Measurements from ENCODE around the gene KLC1.

Gene KLC1

DNA sequence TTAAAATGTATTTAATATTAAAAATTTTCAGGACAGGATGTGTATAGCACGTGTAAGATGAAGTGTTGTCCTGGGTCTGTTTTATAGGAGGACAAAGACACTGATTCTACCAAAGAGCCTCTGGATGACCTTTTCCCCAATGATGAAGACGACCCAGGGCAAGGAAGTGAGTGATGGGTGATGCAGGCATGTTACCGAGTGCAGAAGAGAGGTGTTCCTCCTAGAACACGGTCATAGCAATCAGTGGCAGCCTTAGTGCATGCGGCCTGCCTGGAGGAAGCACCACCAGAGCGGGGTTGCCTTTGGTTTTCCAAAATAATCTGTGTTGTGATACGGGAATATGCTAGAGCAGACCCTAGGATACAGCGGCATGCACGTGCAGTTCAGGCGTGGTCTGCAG is 33.0 kb downstream of the KLC1 start:
- TF ChIP-seq, protein P1, sequence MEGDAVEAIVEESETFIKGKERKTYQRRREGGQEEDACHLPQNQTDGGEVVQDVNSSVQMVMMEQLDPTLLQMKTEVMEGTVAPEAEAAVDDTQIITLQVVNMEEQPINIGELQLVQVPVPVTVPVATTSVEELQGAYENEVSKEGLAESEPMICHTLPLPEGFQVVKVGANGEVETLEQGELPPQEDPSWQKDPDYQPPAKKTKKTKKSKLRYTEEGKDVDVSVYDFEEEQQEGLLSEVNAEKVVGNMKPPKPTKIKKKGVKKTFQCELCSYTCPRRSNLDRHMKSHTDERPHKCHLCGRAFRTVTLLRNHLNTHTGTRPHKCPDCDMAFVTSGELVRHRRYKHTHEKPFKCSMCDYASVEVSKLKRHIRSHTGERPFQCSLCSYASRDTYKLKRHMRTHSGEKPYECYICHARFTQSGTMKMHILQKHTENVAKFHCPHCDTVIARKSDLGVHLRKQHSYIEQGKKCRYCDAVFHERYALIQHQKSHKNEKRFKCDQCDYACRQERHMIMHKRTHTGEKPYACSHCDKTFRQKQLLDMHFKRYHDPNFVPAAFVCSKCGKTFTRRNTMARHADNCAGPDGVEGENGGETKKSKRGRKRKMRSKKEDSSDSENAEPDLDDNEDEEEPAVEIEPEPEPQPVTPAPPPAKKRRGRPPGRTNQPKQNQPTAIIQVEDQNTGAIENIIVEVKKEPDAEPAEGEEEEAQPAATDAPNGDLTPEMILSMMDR (IDR thresholded peaks at IDR 0.05; ENCODE audit: extremely low read depth, missing control alignments), result no peak
- no peak for DNase-seq (ENCODE audit: low spot score)

DNA sequence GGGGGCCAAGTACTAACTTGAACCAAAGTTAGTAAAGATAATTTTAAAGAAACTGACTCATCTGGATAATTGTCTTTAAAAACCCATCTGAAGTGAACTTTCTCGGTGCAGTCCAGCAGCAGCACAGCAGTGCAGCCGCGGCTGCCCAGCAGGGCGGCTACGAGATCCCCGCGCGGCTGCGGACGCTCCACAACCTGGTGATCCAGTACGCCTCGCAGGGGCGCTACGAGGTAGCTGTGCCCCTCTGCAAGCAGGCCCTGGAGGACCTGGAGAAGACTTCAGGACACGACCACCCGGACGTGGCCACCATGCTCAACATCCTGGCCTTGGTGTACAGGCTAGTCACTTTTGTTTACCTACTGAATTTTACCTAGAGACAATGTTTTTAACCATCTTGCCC is 33.6 kb downstream of the KLC1 start:
- TF ChIP-seq, protein P1 (IDR thresholded peaks at IDR 0.05; ENCODE audit: extremely low read depth, missing control alignments), result no peak
- no peak for DNase-seq (ENCODE audit: low spot score)

DNA sequence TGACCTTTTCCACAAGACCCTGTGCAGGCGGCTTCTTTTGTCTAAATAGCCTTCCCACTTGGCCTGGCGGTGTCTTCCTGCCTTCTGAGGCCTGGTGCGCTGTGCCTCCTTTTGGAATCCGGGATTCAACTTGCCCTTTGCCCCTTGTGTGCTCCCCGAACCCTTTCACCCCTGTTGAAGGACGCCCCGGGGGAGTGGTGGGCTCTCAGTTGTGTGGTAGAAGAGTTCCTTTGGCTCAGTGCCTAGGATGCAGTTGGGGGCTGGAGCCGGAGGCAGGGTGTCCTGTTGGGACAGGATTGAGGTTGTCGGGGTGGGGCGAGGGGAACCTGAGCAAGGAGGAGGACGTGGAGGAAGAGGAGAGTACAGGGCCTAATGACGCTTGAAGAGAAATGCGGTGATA is 34.5 kb downstream of the KLC1 start:
- TF ChIP-seq, protein P1 (IDR thresholded peaks at IDR 0.05; ENCODE audit: extremely low read depth, missing control alignments), result no peak
- no peak for DNase-seq (ENCODE audit: low spot score)

DNA sequence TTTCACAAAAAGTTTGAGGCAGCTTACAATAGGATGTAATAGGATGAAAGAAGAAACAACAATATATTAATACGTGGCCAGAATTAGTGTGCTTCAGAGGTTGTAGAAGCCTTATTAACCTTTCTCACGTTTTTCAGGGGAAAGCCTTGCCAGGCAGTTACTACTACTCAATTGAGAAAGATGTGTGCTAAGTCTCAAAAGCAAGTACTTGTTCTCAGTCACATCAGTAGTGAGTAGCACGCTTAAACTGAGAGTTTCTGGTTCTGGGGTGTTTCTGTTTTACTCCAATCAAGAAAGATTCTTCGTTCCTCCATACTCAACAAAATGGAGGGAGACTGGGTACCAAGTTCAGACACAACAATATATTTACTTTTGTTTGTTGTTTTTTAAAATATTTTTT is 38.7 kb downstream of the KLC1 start:
- TF ChIP-seq, protein P1 (IDR thresholded peaks at IDR 0.05; ENCODE audit: extremely low read depth, missing control alignments), result no peak
- no peak for DNase-seq (ENCODE audit: low spot score)

DNA sequence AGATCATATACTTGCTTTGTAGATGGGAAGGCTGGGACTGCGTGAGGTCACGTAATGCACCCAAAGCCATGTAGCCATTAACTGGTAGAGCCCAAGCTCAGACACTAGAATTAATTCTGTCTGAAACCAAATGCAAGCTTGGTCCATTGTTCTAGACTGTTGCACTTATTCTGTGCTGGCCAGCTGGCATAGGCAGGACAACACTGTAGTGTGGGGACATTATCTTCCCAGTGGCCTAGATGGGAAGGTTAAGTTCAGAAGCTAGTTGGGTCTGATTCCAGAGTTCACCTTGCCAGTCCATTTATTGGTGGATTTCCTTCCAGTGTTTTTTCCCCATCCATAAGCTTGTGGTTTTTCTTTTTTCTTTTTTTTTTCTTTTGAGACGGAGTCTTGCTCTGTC is 39.1 kb downstream of the KLC1 start:
- no peak for DNase-seq (ENCODE audit: low spot score)
- TF ChIP-seq, protein P1 (IDR thresholded peaks at IDR 0.05; ENCODE audit: extremely low read depth, missing control alignments), result no peak

DNA sequence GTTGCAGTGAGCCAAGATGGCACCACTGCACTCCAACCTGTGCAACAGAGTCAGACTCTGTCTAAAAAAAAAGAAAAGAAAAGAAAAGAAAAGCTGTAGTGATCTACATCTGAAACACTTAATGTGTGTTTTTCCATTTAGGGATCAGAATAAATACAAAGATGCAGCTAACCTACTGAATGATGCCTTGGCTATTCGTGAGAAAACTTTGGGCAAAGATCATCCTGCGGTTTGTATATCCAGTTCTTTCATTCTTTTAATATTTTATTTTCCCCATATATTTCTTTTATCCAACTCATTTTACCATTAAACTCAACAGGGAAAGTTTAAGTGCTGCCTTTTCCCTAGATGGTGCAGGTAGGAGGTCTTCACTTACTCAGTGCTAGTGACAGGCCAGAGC is 40.4 kb downstream of the KLC1 start:
- no peak for DNase-seq (ENCODE audit: low spot score)
- TF ChIP-seq, protein P1 (IDR thresholded peaks at IDR 0.05; ENCODE audit: extremely low read depth, missing control alignments), result no peak

DNA sequence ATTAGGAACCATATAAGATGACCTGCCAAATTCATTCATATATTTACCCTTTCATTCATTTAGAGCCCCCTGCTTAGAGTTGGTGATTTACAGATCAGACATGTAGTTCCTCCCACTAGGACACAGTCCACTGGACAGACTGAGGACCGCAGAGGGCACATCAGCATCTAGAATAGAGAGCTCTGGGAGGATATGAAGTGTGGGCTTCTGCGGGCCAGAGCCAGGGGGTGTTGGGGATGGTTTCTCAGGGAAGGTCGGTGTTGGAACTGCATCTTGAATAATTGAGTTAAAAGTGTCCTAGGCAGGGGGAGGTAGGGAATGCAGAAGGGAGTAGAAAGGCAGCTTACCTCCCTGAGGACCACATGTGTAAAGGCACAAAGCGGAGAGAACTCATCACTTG is 42.9 kb downstream of the KLC1 start:
- DNase-seq (ENCODE audit: low spot score), result no peak
- TF ChIP-seq, protein P1 (IDR thresholded peaks at IDR 0.05; ENCODE audit: extremely low read depth, missing control alignments), result no peak
